Activated naive CD4-positive, alpha-beta T cell treated with anti-CD3 and anti-CD28 coated beads, Interleukin-2, amount 10 ng/mL, durations not matched to agents 7 days and 5 days (primary cell): ENCODE measurements around the gene FBP2.

ENCODE experiments used
- CTCF ChIA-PET: fragments of 350-600 bp; sonication (Branson Sonifier 250); formaldehyde crosslinking; loops from one replicate; lab custom pipeline; 2021; ENCODE audit warnings: antibody characterized with exemption; lab: Charles Lee
- DNase-seq: peaks from one replicate; pipeline ENCODE4 v3.0.0-alpha.2; 2020
- H3K27ac Mint-ChIP-seq: one replicate; pipeline ENCODE4 v1.8.0; 2021; ENCODE audit warnings: mild to moderate bottlenecking, moderate library complexity, mixed read lengths
- H3K27me3 Mint-ChIP-seq: one replicate; pipeline ENCODE4 v1.8.0; 2021; ENCODE audit warnings: mild to moderate bottlenecking, mixed read lengths
- H3K36me3 Mint-ChIP-seq: one replicate; pipeline ENCODE4 v1.8.0; 2021; ENCODE audit warnings: mixed read lengths
- H3K4me1 Mint-ChIP-seq: one replicate; pipeline ENCODE4 v1.8.0; 2021; ENCODE audit warnings: mixed read lengths
- H3K4me3 Mint-ChIP-seq: one replicate; pipeline ENCODE4 v1.8.0; 2021; ENCODE audit warnings: mild to moderate bottlenecking, moderate library complexity, mixed read lengths
- H3K9me3 Mint-ChIP-seq: one replicate; pipeline ENCODE4 v1.8.0; 2021; ENCODE audit warnings: mixed read lengths

Gene FBP2

GRCh38 chr9:94526951-94527350 is 66.7 kb downstream of the FBP2 start:
- CTCF ChIA-PET = no interaction called here
- Mint-ChIP-seq H3K36me3 (no peaks in the 10 kb centered on the region), H3K9me3 (no peaks in the 10 kb centered on the region), H3K4me1 (no peaks in the 10 kb centered on the region), H3K4me3 (no peak overlapping the region), H3K27ac (no peak overlapping the region), H3K27me3 (peaks cover 13% of the 10 kb centered on the region)
- DNase-seq = no peak

- no peak overlapping the region for H3K27ac Mint-ChIP-seq
- CTCF ChIA-PET = no interaction called here
- H3K4me1 Mint-ChIP-seq = no peaks in the 10 kb centered on the region
- no peaks in the 10 kb centered on the region for H3K36me3 Mint-ChIP-seq
- DNase-seq = no peak
- no peak overlapping the region for H3K4me3 Mint-ChIP-seq
- H3K9me3 Mint-ChIP-seq = no peaks in the 10 kb centered on the region
- H3K27me3 Mint-ChIP-seq = peaks cover 13% of the 10 kb centered on the region
These were observed 67.4 kb downstream of the FBP2 start for GRCh38 chr9:94526271-94526670.

GRCh38 chr9:94525396-94526035 is 68.1 kb downstream of the FBP2 start:
- no peak overlapping the region for H3K27ac Mint-ChIP-seq
- DNase-seq = no peak
- no peaks in the 10 kb centered on the region for H3K36me3 Mint-ChIP-seq
- CTCF ChIA-PET = no interaction called here
- H3K4me3 Mint-ChIP-seq = no peak overlapping the region
- H3K9me3 Mint-ChIP-seq = no peaks in the 10 kb centered on the region
- no peaks in the 10 kb centered on the region for H3K4me1 Mint-ChIP-seq
- peaks cover 13% of the 10 kb centered on the region for H3K27me3 Mint-ChIP-seq

- Mint-ChIP-seq H3K9me3 (no peaks in the 10 kb centered on the region), H3K36me3 (no peaks in the 10 kb centered on the region), H3K27ac (no peak overlapping the region), H3K4me3 (no peak overlapping the region), H3K4me1 (no peaks in the 10 kb centered on the region), H3K27me3 (peaks cover 7% of the 10 kb centered on the region)
- no peak for DNase-seq
- CTCF ChIA-PET = no interaction called here
These were observed 76.4 kb downstream of the FBP2 start for GRCh38 chr9:94517254-94517653.

GRCh38 chr9:94514722-94515121 is 78.9 kb downstream of the FBP2 start:
- CTCF ChIA-PET = no interaction called here
- DNase-seq = no peak
- no peak overlapping the region for H3K4me3 Mint-ChIP-seq
- H3K4me1 Mint-ChIP-seq = no peaks in the 10 kb centered on the region
- no peaks in the 10 kb centered on the region for H3K36me3 Mint-ChIP-seq
- no peak overlapping the region for H3K27ac Mint-ChIP-seq
- no peaks in the 10 kb centered on the region for H3K9me3 Mint-ChIP-seq
- H3K27me3 Mint-ChIP-seq = peaks cover 13% of the 10 kb centered on the region

GRCh38 chr9:94511955-94512265 is 81.7 kb downstream of the FBP2 start:
- CTCF ChIA-PET = no interaction called here
- H3K4me3 Mint-ChIP-seq = no peak overlapping the region
- no peak for DNase-seq
- H3K27ac Mint-ChIP-seq = no peak overlapping the region
- H3K9me3 Mint-ChIP-seq = no peaks in the 10 kb centered on the region
- no peaks in the 10 kb centered on the region for H3K36me3 Mint-ChIP-seq
- H3K27me3 Mint-ChIP-seq = peaks cover 17% of the 10 kb centered on the region
- H3K4me1 Mint-ChIP-seq = no peaks in the 10 kb centered on the region

GRCh38 chr9:94511134-94511954 is 82.3 kb downstream of the FBP2 start:
- no peak for DNase-seq
- Mint-ChIP-seq H3K27me3 (peaks cover 17% of the 10 kb centered on the region), H3K4me1 (no peaks in the 10 kb centered on the region), H3K4me3 (no peak overlapping the region), H3K9me3 (no peaks in the 10 kb centered on the region), H3K27ac (no peak overlapping the region), H3K36me3 (no peaks in the 10 kb centered on the region)
- CTCF ChIA-PET = no interaction called here
